HG02840 (cell line): Measurements from ENCODE around the gene EXT2.

Experiments
- ATAC-seq: cut with Tn5 transposase; IDR thresholded peaks from one replicate; pipeline ENCODE4 v1.9.1; 2021; ENCODE audit warnings: mild to moderate bottlenecking, moderate library complexity, moderate number of reproducible peaks; ENCODE audit not compliant: unreplicated experiment, low FRiP score

The EXT2 gene

GRCh38 chr11:44095506-44096359 lies at the start of gene EXT2:
Gene EXT2, plus strand, starts transcription at chr11:44095678. Its CDS starts 12,035 bp downstream, at chr11:44107713.
- peak; percentile 94 for ATAC-seq

GRCh38 chr11:44046182-44046581 lies 49.3 kb upstream of the EXT2 start:
- ATAC-seq: no peak

- ATAC-seq: no peak
Observed at GRCh38 chr11:44047298-44047697, 48.2 kb upstream of the EXT2 start.

GRCh38 chr11:44047931-44048431 lies 47.5 kb upstream of the EXT2 start, which contains the start of gene ACCSL:
Gene ACCSL, plus strand, starts transcription at chr11:44047981. Its CDS starts 56 bp downstream, at chr11:44048037.
- ATAC-seq: no peak

- no peak for ATAC-seq
Observed at GRCh38 chr11:44049832-44050231, 45.6 kb upstream of the EXT2 start.

GRCh38 chr11:44051171-44051570 lies 44.3 kb upstream of the EXT2 start:
- no peak for ATAC-seq

- ATAC-seq: no peak
Observed at GRCh38 chr11:44057340-44057739, 38.1 kb upstream of the EXT2 start.

GRCh38 chr11:44058275-44058674 lies 37.2 kb upstream of the EXT2 start:
- ATAC-seq: no peak

GRCh38 chr11:44065161-44065661 lies 30.3 kb upstream of the EXT2 start:
- no peak for ATAC-seq

- ATAC-seq: peak; percentile 97
Observed at GRCh38 chr11:44065841-44066731, 29.4 kb upstream of the EXT2 start, which contains the start of gene ACCS. Gene ACCS, plus strand, starts transcription at chr11:44066270. Its CDS starts 1,358 bp downstream, at chr11:44067628.

GRCh38 chr11:44066732-44067141 lies 28.7 kb upstream of the EXT2 start:
- no peak for ATAC-seq

GRCh38 chr11:44067266-44067665 lies 28.2 kb upstream of the EXT2 start:
- ATAC-seq: no peak

GRCh38 chr11:44068180-44068579 lies 27.3 kb upstream of the EXT2 start:
- ATAC-seq: no peak

GRCh38 chr11:44071157-44071556 lies 24.3 kb upstream of the EXT2 start:
- no peak for ATAC-seq

GRCh38 chr11:44072757-44073658 lies 22.5 kb upstream of the EXT2 start:
- no peak for ATAC-seq

GRCh38 chr11:44078794-44079193 lies 16.7 kb upstream of the EXT2 start:
- ATAC-seq: no peak

- no peak for ATAC-seq
Observed at GRCh38 chr11:44079376-44079775, 16.1 kb upstream of the EXT2 start.

- ATAC-seq: no peak
Observed at GRCh38 chr11:44080951-44081350, 14.5 kb upstream of the EXT2 start.

- ATAC-seq: no peak
Observed at GRCh38 chr11:44082645-44083044, 12.8 kb upstream of the EXT2 start.

GRCh38 chr11:44083433-44083832 lies 12.0 kb upstream of the EXT2 start:
- ATAC-seq: no peak
